GM18508 (cell line): ENCODE measurements around the gene CDK5RAP3.

Source experiments
- ATAC-seq: cut with Tn5 transposase; IDR thresholded peaks from one replicate; pipeline ENCODE4 v1.9.1; 2021; ENCODE audit warnings: moderate number of reproducible peaks; ENCODE audit not compliant: insufficient read depth, unreplicated experiment

CDK5RAP3 gene

DNA sequence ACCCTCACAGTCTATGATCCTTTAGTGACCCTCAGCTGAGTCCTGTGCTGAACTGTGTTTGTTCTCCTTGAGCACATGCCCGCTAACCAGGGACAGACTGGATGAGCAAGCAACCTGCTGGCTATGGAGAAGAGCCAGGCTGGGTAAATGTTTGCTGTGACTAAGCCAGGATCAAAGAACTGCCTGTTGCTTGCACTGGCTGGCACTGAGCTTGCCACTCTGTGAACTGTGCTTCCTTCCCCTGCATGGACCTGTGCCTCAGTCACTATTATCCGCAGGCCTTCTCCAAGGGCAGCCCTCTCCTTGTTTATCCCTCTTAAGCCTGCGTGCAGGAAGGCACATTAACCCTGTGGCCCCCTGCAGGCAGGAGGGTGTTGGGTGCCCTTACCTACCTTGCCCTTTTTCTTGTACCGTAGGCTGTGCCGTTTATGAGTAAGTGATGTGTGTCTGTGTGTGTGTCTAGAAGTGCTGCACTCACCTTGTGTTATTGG lies 22.2 kb upstream of the CDK5RAP3 start:
- ATAC-seq, result no peak

DNA sequence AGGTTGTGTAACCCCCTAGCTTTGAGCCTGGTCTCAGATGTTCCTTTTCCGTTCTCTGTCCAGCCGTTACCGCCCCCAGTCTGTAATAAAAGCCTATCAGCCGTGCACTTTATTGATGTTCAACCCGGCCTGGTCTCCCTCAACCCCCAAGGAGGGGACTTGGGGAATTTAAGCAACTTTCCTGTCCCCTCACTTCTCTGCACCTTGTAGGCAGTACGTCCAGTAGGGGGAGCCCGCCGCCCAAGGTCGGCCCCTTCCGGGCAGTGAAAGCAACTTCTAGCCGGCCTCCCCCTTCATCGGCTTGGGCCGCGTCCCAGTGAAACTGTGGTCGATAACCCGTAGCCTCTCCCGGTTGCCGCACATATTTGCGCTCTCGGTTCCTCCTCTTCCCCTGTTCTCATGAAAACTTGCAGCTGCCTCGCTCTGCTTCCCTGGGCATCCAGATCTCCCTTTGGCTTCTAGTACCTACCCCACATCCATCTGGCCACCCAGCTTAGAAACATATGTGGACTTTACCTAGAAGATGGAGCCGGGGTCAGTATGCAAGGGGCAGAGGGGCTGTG lies 21.6 kb upstream of the CDK5RAP3 start:
- ATAC-seq, result no peak

DNA sequence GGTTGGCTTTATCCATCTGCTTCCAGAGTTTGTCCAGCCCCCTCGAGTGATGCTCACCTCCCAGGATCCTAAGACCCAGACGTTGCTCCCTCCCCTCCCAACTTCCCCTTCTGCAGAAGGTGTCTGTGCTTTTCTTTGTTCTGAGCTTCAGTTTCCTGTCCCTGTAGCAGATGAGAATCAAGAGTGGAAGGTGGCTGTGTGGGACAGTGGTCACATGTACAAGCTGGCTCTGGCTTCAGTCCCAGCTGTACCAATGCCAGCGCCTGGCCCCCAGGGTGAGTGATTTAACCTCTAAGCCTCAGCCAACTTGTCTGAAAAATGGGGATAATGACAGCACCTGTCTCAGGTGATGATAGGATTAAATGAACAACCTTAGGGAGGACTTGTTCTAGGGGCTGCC lies 21.0 kb upstream of the CDK5RAP3 start:
- ATAC-seq, result no peak

DNA sequence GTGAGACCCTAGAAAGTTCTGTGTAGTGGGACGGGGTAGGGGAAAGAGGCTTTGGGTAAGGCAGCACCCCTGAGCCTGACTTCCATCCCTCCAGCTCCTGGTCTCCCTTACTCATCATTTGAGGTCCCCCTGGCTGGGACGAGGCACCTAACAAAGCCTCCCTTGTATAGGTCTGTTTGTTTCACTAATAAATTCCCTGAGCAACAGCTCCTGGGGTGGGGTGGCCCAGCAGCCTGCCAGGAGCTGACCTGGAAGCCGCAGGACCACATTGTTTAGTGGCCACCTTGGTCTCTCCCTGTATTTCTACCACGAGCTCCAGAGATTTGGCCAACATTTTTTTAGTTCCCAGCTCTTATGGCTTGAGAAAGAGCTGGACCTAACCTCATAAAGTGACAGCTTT lies 20.5 kb upstream of the CDK5RAP3 start:
- ATAC-seq, result no peak

DNA sequence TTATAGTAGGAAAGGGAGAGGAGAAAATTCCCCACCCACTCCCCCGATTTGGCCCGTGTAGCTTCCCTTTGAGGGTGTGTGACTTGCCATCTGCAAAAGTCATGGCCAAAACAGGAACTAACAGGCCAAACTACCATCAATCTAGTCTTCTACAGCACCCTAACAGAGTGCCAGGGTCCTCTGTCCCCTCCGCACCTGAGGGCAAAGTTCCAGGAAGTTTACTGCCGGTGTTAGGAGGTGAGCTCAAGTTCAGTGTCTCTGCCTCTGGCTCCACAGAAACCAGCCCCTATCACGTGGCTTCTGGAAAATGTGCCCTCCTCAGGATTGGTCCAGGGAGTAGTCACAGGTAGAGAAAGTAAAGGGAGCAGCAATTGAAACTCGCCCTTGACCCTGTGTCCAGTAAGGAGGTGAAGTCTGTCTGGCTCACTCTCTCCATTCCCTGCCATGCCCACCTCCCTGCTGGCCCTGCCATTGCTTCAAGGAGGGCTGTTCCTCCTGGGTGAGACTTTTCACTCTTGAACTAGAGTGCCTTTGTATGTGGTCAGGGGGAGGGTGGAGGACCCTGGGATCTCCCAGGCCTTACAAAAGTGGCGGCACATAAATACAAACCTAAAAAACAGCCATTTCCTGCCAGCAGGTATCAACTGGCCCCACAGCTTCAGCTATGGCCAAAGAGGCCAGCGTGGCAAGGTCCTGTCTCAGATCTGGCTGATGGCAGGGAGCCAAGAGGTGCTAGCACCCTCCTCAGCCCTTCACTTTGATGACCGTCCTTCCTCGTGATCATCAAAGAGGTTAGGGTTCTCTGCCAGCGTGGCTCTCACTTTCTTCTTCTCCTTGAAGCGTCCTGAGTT lies 18.5 kb upstream of the CDK5RAP3 start:
- no peak for ATAC-seq

DNA sequence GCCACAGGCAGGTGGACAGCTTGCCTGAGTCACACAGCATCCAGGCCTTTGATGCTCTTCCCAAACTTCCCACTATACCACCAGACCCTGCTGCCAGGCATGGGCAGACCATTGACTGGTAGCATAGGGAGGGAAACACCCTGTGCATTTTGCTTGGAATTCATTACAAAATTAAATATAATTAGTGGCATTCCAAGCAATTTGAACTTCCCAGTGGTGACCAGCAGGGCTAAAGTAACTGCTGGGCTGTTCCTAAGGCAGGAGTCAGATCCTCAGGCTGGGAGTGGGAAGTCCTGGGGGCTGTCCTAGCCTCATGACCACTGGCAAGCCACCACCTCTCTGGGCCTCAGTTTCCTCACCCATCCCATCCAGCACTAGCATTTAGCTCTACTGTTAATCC lies 17.0 kb upstream of the CDK5RAP3 start:
- no peak for ATAC-seq

DNA sequence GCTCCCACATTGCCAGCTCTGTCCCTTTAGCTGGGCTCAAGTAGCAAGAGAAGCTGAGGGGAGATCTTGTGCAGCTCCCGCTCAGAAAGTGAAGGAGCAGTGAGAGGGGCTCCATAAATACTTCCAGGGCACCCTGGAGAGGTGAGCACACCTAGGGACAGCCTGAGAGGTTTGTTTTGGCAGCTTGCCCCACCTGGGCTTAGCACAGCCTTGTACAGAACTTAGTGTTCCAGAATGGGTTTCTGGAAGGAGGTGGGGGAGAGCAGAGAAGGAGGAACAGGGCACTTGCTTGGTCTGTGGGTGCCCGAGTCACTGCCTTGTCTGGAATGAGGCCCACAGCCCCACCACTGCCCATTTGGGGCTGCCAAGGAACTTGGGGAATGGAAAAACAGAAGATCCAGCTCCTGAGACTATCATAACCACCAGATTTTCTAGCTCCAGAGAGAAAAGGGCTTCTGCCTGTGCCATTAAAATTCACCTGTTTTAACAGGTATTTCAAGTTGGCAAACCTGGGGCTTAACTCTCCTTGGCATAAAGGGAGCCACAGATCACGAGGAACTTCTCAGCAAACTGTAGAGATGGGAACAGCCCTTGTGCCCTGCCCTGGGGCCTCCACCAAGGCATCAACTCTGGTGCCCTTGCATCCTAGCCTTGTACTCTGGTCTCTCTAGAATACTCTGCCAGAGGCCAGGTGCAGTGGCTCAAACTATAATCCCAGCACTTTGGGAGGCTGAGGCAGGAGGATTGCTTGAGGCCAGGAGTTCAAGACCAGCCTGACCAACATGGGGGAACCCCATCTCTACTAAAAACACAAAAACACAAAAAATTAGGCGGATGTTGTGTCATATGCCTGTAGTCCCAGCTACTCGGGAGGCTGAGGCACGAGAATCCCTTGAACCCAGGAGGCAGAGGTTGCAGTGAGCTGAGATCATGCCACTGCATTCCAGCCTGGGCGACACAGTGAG lies 15.1 kb upstream of the CDK5RAP3 start:
- ATAC-seq, result no peak

DNA sequence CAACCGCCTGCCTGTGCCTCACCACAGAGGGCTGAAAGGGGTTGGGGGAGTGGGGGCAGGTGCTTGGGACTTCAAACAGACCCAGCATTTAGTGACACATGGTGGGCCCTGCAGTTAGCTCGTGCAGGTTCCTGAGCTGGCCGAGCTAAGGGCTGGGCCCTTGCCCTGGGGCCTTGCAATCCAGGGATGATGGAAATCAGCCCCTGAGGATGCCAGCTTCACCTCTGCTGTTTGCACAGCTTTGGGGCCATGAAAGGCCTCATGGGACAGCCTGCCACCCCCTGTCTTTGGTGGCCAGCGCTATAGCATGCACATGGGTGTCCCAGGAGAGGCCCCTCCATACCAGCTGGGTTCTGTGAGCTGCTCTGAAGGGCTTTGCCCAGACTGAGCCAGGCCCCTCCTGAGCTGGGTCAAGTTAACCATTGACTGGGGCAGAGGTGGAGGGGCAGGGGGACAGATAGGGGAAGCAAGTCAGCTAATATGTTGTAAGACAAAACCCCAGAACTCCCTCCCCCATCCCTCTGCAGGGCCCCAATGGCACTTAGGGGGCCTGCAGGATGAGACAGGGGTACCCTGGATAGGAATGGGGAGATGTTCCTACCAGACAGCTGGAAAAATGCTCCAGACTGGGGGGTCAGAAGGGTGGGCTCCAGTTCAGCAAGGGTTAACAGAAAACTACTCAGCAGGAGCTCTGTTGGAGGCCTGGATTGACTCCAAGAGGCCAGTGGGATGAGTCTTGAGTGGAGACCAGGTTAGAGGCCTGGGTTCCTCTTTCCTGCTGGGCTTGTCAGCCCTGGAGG lies 13.9 kb upstream of the CDK5RAP3 start:
- ATAC-seq, result no peak

DNA sequence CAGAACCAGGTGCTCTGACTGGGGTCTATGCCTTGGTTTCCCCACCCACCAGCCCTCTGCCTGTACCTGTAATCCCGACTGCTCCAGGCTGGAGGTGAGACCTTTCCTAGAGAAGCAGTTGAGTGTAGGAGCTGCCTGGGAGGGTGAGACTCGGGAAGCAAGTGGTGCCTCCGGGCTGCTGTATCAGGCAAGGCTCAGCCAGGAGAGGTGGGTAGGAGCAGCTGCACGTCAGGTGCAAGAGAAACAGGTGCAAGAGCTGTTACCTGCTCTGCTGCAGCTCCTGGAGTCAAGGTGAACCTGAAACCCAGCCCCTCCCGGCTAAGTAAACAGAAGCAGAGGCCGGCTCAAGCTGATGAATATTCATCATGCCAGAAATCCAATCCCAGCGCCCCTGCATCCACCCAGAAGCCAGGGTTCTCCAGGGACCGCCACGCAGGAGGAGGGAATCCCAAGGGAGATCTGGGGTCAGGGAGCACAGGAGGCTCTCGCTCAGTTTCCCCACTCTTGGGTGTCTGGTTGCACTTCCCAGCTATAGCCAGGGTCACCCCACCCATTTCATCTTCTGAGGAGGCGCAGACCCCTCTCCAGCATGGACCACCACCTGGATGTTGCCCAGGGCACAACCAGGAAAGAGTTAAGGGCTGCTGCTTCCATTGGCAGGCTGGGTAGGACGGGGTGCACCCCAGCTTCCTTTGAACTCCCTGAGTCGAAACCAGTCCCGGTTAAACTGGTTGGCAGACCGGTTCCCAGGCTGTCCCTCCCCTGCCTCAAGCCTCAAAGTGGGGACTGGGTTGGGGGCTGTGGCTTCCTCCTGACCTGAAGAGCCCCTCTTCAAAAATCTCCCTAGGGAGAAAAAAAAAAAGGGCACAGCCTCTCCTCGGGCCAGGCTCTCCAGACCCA lies 13.1 kb upstream of the CDK5RAP3 start, which contains the start of gene PRR15L:
TSS of gene PRR15L (minus strand) at position 293 of the 900 bp plus-strand sequence. CDS start 4,649 bp downstream, outside the sequence.
- ATAC-seq, result no peak

DNA sequence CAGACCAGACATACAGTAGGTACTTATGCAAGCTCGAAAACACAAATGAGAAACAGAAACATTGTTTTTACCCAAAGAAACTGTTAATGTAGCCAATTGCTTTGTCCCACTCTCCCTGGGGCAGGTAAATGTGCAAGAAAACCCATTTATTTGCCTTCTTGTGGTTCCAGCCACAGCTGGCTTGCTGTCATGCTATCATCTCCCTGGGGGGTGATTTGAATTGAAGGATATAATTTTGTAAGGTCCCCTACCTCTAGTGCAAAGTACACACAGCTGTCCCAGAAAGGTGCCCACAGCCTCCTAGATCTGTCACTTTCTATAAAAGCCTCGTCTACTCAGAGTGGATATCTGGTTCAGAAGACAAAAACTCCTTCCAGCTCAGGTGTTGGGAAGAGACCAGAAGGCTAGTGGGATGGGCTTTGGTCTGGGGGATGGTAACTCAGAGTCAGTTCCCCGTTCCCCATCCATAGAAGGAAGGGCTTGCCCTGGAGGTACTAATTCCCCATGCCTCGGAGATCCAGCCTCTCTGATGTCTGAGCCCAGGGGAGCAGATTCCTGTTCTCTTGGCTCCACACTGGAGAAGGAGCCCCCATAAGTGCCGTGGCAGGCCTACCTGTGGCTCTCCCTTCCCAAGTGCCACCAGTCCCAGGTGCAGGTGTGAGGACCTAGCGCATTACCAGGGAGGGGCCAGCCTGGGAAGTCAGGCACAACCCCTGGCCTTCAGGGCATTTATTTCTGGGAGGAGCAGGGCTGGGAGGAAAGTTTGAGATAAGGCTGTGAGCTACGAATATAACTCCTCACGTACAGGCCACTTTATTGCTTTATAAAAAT lies 10.9 kb upstream of the CDK5RAP3 start:
- ATAC-seq, result no peak

DNA sequence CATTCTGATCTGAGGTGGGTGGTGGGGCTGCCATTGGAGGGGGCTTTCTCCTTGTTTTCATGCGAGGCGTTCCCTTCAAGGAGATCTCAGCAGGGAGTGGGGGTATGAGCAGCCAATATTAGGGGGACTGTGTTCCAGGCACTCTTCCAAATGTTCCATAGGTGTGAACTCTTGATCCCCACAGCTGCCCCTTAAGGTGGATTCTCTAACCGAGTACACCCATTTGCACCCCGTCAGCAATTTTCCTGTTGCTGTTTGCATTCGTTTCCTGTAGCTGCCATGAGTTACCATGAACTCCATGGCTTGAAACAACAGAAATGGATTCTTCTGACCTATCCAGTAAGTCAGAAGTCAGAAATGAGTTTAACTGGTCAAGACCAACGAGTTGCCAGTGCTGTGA lies 9.5 kb upstream of the CDK5RAP3 start:
- ATAC-seq, result no peak

DNA sequence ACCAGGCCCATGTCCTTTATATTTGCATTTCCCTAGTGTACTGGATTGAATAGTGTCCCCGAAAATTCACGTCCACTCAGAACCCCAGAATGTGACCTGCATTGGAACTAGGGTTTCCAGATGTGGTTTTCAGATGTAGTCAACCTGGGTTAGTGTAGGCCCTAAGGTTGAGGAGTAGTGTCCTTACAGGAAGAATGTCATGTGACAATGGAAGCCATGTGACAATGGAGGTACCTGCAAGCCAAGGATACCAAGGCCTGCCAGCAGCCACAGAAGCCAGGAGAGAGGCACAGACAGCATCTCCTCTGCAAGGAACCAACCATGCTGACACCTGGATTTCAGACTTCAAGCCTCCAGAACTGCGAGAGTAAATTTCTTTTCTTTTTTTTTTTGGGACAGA lies 8.0 kb upstream of the CDK5RAP3 start:
- no peak for ATAC-seq

DNA sequence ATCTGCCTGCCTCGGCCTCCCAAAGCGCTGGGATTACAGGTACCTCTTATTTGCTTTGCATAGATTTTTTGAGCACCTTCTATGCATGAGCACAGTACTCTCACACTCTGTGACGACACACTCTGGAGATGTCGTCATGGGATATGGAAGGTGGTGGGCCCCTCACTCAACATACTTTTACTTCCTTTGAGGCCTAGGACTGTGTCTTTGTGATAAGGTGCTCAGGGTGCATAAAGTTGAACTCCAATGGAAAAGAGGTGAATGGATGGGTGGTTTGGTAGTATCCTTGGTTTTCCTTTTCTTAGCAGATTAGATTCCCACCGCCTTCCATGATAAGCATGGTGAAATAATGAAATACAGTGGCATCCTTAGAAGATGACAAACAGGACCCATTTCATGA lies 6.1 kb upstream of the CDK5RAP3 start:
- ATAC-seq, result no peak

DNA sequence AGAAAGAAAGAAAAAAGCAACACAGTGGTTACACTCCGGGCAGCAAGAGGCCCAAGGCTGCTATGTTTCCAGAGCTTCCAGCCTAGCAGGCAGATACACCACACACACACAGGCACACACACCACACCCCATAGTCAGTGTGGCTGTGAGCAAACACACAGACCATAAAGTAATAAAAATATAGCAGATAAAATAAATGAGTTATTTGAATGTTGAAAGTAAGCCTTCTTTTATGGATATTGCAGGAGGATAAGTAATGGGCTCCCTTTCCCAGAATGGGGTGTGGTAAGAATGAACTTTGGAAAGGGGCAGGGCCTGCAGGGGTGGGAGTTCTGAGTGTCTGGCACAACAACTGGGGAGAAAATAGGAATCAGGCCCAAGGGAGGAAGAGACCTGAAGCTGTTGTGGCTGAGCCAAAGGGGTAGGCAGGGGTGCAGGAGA lies 4.8 kb upstream of the CDK5RAP3 start:
- ATAC-seq, result no peak

DNA sequence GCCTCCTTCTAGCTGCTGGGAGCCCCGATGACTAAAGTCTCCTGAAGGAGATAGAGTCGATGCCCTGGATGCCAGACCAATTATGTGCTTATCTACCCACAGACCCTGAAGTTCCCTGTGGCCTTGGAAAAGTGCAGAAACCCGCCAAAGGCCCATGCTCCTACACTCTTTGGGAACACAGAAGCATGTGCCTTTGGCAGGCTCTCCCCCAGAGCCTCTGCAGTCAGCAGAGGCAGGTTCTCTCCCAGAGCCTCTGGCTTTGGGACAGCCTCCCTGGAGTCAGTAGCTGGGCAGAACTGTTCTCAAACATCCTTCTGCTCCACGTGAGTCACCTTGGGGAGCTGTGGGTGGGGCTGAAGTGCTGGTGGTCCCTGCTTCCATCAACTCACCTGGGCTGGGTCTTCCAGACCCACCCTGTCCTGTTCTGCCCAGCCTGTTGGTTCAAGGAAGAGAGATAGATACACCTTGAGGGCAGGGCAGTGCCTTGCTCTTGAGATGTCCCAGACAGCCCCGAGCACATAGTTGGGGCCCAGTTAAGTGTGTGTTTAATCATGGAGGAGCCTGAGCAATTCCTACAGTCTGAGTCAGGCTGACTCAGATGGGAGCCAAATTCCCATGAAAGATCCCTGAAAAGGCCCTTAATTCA lies 3.2 kb upstream of the CDK5RAP3 start:
- no peak for ATAC-seq

DNA sequence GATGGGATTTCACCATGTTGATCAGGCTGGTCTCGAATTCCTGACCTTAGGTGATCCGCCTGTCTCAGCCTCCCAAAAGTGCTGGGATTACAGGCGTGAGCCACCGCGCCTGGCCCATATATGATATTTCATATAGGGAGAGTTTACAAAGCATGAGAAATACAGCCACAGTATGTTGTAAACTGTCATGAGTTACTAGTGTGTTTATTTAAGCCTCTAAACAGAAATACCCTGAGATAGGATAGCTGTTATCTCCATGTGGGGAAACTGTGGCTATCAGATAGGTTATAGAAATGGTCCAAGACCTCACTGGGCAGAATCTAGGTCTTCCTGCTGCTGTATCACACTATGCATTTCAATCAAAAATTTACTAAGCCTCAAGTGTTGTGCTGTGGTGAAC lies 2.1 kb upstream of the CDK5RAP3 start:
- ATAC-seq, result no peak

DNA sequence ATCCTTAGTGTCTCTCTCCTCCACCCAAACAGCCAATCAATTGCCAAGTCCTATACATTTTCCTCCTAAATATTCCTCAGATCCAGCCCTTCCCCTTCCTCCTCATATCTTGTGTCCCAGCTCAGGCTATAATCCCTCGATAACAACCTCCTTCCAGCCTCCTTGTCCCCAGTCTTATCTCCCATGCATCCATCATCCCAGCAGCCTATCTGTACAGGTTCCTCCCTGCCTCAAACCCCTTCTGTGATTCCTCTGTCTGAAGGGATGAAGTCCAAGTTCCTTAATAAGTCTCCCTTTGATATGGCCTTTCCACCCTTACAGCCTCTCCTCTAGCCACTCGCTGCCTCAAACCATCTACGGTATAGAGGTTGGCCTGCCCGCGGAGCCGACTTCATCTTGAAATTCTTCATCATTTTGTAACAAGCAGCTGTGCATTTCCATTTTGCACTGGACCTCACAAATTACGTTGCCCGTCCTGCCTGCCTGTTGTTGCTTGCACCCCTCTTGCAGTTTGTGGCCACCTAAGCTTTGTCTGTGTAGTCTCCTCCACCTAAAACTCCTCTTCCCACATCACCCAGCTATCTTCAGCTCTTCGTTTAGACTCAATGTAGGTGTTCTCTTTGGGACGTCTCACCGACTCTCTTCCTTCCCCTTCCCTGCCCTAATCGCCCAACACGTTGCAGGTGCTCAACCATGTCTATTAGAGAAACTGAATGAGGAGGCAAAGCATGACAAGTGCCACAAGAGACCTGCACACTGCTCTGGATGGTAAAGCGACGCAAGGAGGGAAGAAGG lies 786 bp upstream of the CDK5RAP3 start:
- no peak for ATAC-seq
